HepG2 (cell line): ENCODE results near the gene PDE2A. TPM values are rescaled to one million over a fixed set of nuclear protein-coding genes. Genes with fewer than 3 reads are reported as not detected.

Source experiments
- ATAC-seq: fragments of 200-7000 bp; cut with Tn5 transposase; 3 replicates; pipeline ENCODE4 v1.9.1; 2020; ENCODE audit warnings: mild to moderate bottlenecking, moderate library complexity
- BruUV-seq: library from RNA; stranded (reverse); fragments of 400-500 nt; replicated peaks from 2 replicates; lab custom pipeline; 2021; lab: Mats Ljungman, UMichigan
- CTCF ChIA-PET: fragments of 300-600 bp; formaldehyde crosslinking; extraction: SDS; loops from one replicate; lab custom pipeline; 2021; ENCODE audit warnings: low total read pairs, inconsistent platforms, low intra/inter-chr PET ratio; lab: Yijun Ruan, JAX
- POLR2A ChIA-PET: fragments of 350-600 bp; sonication (Branson Sonifier 250); formaldehyde crosslinking; loops from one replicate; lab custom pipeline; 2020; ENCODE audit warnings: antibody characterized with exemption, inconsistent platforms; lab: Yijun Ruan, JAX
- DNase-seq: peaks from one replicate; pipeline ENCODE4 v3.0.0-alpha.2; 2015; ENCODE audit warnings: low spot score
- FAIRE-seq: peaks from 3 replicates; lab custom pipeline; 2011; peaks lifted over from hg19 to GRCh38; lab: Jason Lieb, UNC
- H2AFZ ChIP-seq: one replicate; pipeline ENCODE4 v1.6.1; 2011; ENCODE audit warnings: low read length, inconsistent platforms
- H3K27ac ChIP-seq: fragments of 300-600 bp; 3 replicates; pipeline ENCODE4 v1.8.0; 2011; ENCODE audit warnings: mixed run types, mild to moderate bottlenecking, mixed read lengths, low read length, inconsistent platforms; ENCODE audit not compliant: insufficient read depth; ENCODE audit errors: extremely low read length
- H3K27me3 ChIP-seq, 2 experiments: fragments of 200-600 bp in 1 of 2; 2 replicates in 1 of 2; 3 replicates in 1 of 2; pipeline versions ENCODE4 v1.6.0 to v1.8.0; 2011; ENCODE audit warnings: low read length in 2 of 2, mild to moderate bottlenecking in 2 of 2, moderate library complexity in 2 of 2, inconsistent platforms in 1 of 2; ENCODE audit not compliant: insufficient read depth in 2 of 2, control insufficient read depth in 1 of 2
- H3K36me3 ChIP-seq, 2 experiments: fragments of 200-600 bp in 1 of 2; replicated peaks in 1 of 2; 2 replicates in 1 of 2; 3 replicates in 1 of 2; pipeline versions ENCODE4 v1.5.1 to v1.8.0; 2011; ENCODE audit warnings: low read length in 2 of 2, inconsistent platforms in 1 of 2; ENCODE audit not compliant: insufficient read depth in 2 of 2, control insufficient read depth in 1 of 2
- H3K4me1 ChIP-seq: 2 replicates; pipeline ENCODE4 v1.5.1; 2012; ENCODE audit warnings: low read length, inconsistent platforms; ENCODE audit not compliant: insufficient read depth
- H3K4me2 ChIP-seq: 2 replicates; pipeline ENCODE4 v1.6.0; 2011; ENCODE audit warnings: low read depth, low read length, inconsistent platforms
- H3K4me3 ChIP-seq, 3 experiments: fragments of 200-600 bp in 1 of 3; sonication (generic), shearing (Covaris generic) in 1 of 3; replicated peaks in 1 of 3; 2 replicates each; pipeline ENCODE4 v1.5.1; 2011 to 2016; ENCODE audit warnings: low read length in 3 of 3, inconsistent platforms in 2 of 3, low read depth in 2 of 3, mild to moderate bottlenecking in 2 of 3, control low read depth in 1 of 3, mixed read lengths in 1 of 3; ENCODE audit not compliant: insufficient read depth in 1 of 3
- H3K79me2 ChIP-seq: one replicate; pipeline ENCODE4 v1.6.1; 2011; ENCODE audit warnings: low read length, inconsistent platforms; ENCODE audit not compliant: insufficient read depth
- H3K9ac ChIP-seq: 2 replicates; pipeline ENCODE4 v1.6.0; 2011; ENCODE audit warnings: mild to moderate bottlenecking, low read depth, low read length, inconsistent platforms; ENCODE audit not compliant: insufficient read depth
- H3K9me3 ChIP-seq: 2 replicates; pipeline ENCODE4 v1.5.1; 2012; ENCODE audit warnings: mild to moderate bottlenecking, low read length
- H4K20me1 ChIP-seq: 2 replicates; pipeline ENCODE4 v1.6.0; 2011; ENCODE audit warnings: inconsistent platforms, mild to moderate bottlenecking, low read length, moderate library complexity; ENCODE audit not compliant: insufficient read depth
- BRCA1 ChIP-seq: sonication (generic); formaldehyde crosslinking; IDR thresholded peaks from 2 replicates; pipeline ENCODE4 v1.4.0; 2020; ENCODE audit warnings: missing genetic modification reagents
- HNF4A ChIP-seq: sonication (generic); formaldehyde crosslinking; IDR thresholded peaks from 2 replicates; pipeline ENCODE4 v1.4.0; 2020; ENCODE audit warnings: missing genetic modification reagents
- MZF1 ChIP-seq: sonication (generic); formaldehyde crosslinking; IDR thresholded peaks from 2 replicates; pipeline ENCODE4 v1.8.1; 2023; ENCODE audit warnings: mild to moderate bottlenecking, missing genetic modification reagents, borderline replicate concordance
- NR3C1 ChIP-seq: sonication (generic); formaldehyde crosslinking; IDR thresholded peaks from 2 replicates; pipeline ENCODE4 v1.4.0; 2020; ENCODE audit warnings: missing genetic modification reagents
- RARG ChIP-seq: sonication (generic); formaldehyde crosslinking; IDR thresholded peaks from 2 replicates; pipeline ENCODE4 v1.4.0; 2020; ENCODE audit warnings: low read depth, mild to moderate bottlenecking, missing genetic modification reagents
- ZNF557 ChIP-seq: sonication (generic); formaldehyde crosslinking; IDR thresholded peaks from 2 replicates; pipeline ENCODE4 v1.4.0; 2020; ENCODE audit warnings: missing genetic modification reagents
- ZNF776 ChIP-seq: sonication (generic); formaldehyde crosslinking; IDR thresholded peaks from 2 replicates; pipeline ENCODE4 v1.4.0; 2020; ENCODE audit warnings: mild to moderate bottlenecking, missing genetic modification reagents
- WGBS: methylation state at CpG from one replicate; pipeline ENCODE4 v1.1.6; 2017; ENCODE audit warnings: low lambda C conversion rate; 5-methylcytosine and 5-hydroxymethylcytosine counted together
- in situ Hi-C: cut with HindIII; loops from 2 replicates; pipeline ENCODE4 v1.10.0; 2017; ENCODE audit warnings: low pct_unique_long_range_greater_than_20kb; ENCODE audit not compliant: extremely low pct_ligation_motif_present
- intact Hi-C: fragments of 100-400 bp; cut with micrococcal nuclease; formaldehyde crosslinking; loops from one replicate; pipeline ENCODE4 v1.10.0; 2022; ENCODE audit not compliant: unreplicated experiment
- polyA plus RNA-seq, 8 experiments: library from polyadenylated mRNA; depleted of rRNA in 3 of 8; stranded (reverse) in 7 of 8; unstranded in 1 of 8; fragments of >200 nt; fragmentation: Illumina TruSeq in 4 of 8; extraction: Trizol in 4 of 8; gene quantifications; 2 replicates each; pipeline versions ENCODE4 v1.2.1 to v1.2.3, GENCODE V29; 2011 to 2016; ENCODE audit warnings: low read depth in 4 of 8, missing spikeins in 1 of 8, mixed read lengths in 1 of 8; ENCODE audit not compliant: insufficient read depth in 1 of 8
- total RNA-seq, 5 experiments: library from RNA; depleted of rRNA; stranded (reverse); fragments of >200 nt; fragmentation: Illumina TruSeq; extraction: Trizol; gene quantifications; 2 replicates each; pipeline ENCODE4 v1.2.3, GENCODE V29; 2016; ENCODE audit warnings: low read depth in 1 of 5
- TF ChIP-seq, protein P1 (sequence below): sonication (generic); formaldehyde crosslinking; IDR thresholded peaks from 2 replicates; pipeline ENCODE4 v1.8.0; 2023; ENCODE audit warnings: mild to moderate bottlenecking, missing genetic modification reagents

The PDE2A gene
- total and polyA plus RNA-seq, 2 of the 13 experiments (the other 11 are each of a cell fraction or from before 2014, with no cell fraction given), result 3.1 TPM; not detected in 1

DNA sequence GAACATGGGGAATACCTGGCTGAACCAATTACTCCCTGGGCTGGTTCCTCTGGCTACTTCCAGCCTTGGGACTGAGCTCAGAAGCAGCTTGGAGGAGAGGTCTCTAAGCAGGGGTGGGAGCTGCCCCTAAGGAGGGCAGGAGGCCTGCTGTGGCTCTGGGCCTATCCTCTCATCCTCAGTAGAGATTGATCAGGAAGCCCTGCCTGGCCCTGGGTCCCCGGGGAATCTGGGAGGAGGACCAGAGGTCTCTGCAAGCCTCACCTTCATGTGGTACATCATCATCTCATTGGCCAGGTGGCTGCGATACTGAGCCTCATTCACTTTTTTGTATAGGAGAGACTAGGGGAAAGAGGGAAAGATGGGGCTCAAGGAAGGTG, 91.1 kb downstream of the PDE2A start:
- TF ChIP-seq ZNF557 (CRISPR knock-in tag), result no peak
- TF ChIP-seq BRCA1 (CRISPR knock-in tag), result no peak
- TF ChIP-seq MZF1 (CRISPR knock-in tag), result no peak
- no peak for TF ChIP-seq ZNF776 (CRISPR knock-in tag)
- no peak for TF ChIP-seq NR3C1
- TF ChIP-seq, protein P1, sequence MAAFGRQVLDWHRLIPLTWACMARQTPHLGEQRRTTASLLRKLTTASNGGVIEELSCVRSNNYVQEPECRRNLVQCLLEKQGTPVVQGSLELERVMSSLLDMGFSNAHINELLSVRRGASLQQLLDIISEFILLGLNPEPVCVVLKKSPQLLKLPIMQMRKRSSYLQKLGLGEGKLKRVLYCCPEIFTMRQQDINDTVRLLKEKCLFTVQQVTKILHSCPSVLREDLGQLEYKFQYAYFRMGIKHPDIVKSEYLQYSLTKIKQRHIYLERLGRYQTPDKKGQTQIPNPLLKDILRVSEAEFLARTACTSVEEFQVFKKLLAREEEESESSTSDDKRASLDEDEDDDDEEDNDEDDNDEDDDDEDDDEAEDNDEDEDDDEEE, result no peak
- no peak for TF ChIP-seq RARG (CRISPR knock-in tag)
- TF ChIP-seq HNF4A (CRISPR knock-in tag), result no peak
- DNase-seq (no peak), FAIRE-seq (no peak), ATAC-seq (no peak)
- ChIA-PET POLR2A (no interaction called here), CTCF (no interaction called here)
- 50% methylated on average over 2 of the region's 2 CpGs for WGBS
- Histone ChIP-seq H3K27me3 (peaks cover 8 to 46% of the 10 kb centered on the region in 2 experiments; a peak in 4 of 5 replicates), H3K36me3 (no peaks in the 10 kb centered on the region), H3K27ac (no peak overlapping the region), H3K9me3 (no peaks in the 10 kb centered on the region), H3K9ac (no peak overlapping the region), H4K20me1 (0 out of 2 replicates have a peak, but pooled peaks cover 3% of the 10 kb centered on the region), H3K4me2 (no peak overlapping the region), H2AFZ (no peak overlapping the region), H3K4me3 (no peak overlapping the region), H3K4me1 (no peaks in the 10 kb centered on the region), H3K79me2 (no peaks in the 10 kb centered on the region)
- in situ Hi-C loops (no loop called here), intact Hi-C loops (no loop called here)
- no TSS peak for BruUV-seq
